ENCODE results near the gene CCDC187. TPM values are rescaled to one million over a fixed set of nuclear protein-coding genes. Genes with fewer than 3 reads are reported as not detected.

CCDC187 gene
- polyA plus RNA-seq, 3 donors from 2014 or later = not detected

- DNase-seq = no peak
- no peak overlapping the region for H3K4me3 Mint-ChIP-seq
These were observed 31.6 kb upstream of the CCDC187 start for GRCh38 chr9:136335296-136336155.

GRCh38 chr9:136334541-136334940, 30.6 kb upstream of the CCDC187 start:
- H3K4me1 Mint-ChIP-seq = no peaks in the 10 kb centered on the region
- no peak for DNase-seq
- no peaks in the 10 kb centered on the region for H3K27me3 Mint-ChIP-seq (ENCODE audit: low read depth in 3 of 3)
- no peak overlapping the region for H3K4me3 Mint-ChIP-seq
- H3K36me3 Mint-ChIP-seq = no peaks in the 10 kb centered on the region
- no peak overlapping the region for H3K27ac Mint-ChIP-seq
- H3K9me3 Mint-ChIP-seq = no peaks in the 10 kb centered on the region

More at GRCh38 chr9:136335296-136336155, 31.6 kb upstream of the CCDC187 start:
- no peaks in the 10 kb centered on the region for H3K36me3 Mint-ChIP-seq
- H3K27ac Mint-ChIP-seq = no peak overlapping the region
- no peaks in the 10 kb centered on the region for H3K27me3 Mint-ChIP-seq (ENCODE audit: low read depth in 3 of 3)
- no peaks in the 10 kb centered on the region for H3K9me3 Mint-ChIP-seq
- H3K4me1 Mint-ChIP-seq = no peaks in the 10 kb centered on the region

- no peak for DNase-seq
- no peak overlapping the region for H3K4me3 Mint-ChIP-seq
- peaks cover 0 to 3% (median 2%) of the 10 kb centered on the region in 3 donors for H3K27me3 Mint-ChIP-seq (ENCODE audit: low read depth in 3 of 3)
- H3K36me3 Mint-ChIP-seq = no peaks in the 10 kb centered on the region
- H3K4me1 Mint-ChIP-seq = peaks cover 0 to 3% of the 10 kb centered on the region in 2 donors
- no peak overlapping the region for H3K27ac Mint-ChIP-seq
- H3K9me3 Mint-ChIP-seq = no peaks in the 10 kb centered on the region
These were observed 29.6 kb upstream of the CCDC187 start for GRCh38 chr9:136333486-136333885.

- peaks cover 0 to 3% (median 2%) of the 10 kb centered on the region in 3 donors for H3K27me3 Mint-ChIP-seq (ENCODE audit: low read depth in 3 of 3)
- H3K36me3 Mint-ChIP-seq = no peaks in the 10 kb centered on the region
- no peak overlapping the region for H3K27ac Mint-ChIP-seq
- no peak overlapping the region for H3K4me3 Mint-ChIP-seq
- no peaks in the 10 kb centered on the region for H3K9me3 Mint-ChIP-seq
- DNase-seq = no peak
- peaks cover 0 to 4% of the 10 kb centered on the region in 2 donors for H3K4me1 Mint-ChIP-seq
These were observed 29.2 kb upstream of the CCDC187 start for GRCh38 chr9:136333045-136333444.

- Mint-ChIP-seq H3K4me3 (no peak overlapping the region), H3K27me3 (ENCODE audit: low read depth in 3 of 3) (peaks cover 0 to 3% (median 2%) of the 10 kb centered on the region in 3 donors), H3K27ac (no peak overlapping the region), H3K4me1 (peaks cover 0 to 4% of the 10 kb centered on the region in 2 donors), H3K9me3 (no peaks in the 10 kb centered on the region), H3K36me3 (no peaks in the 10 kb centered on the region)
- DNase-seq = no peak
These were observed 28.6 kb upstream of the CCDC187 start for GRCh38 chr9:136332482-136332983.

- no peak overlapping the region for H3K4me3 Mint-ChIP-seq
These were observed 27.9 kb upstream of the CCDC187 start for GRCh38 chr9:136331556-136332481.

GRCh38 chr9:136331030-136331429, 27.1 kb upstream of the CCDC187 start:
- Mint-ChIP-seq H3K27ac (no peak overlapping the region), H3K36me3 (no peaks in the 10 kb centered on the region), H3K4me3 (no peak overlapping the region), H3K27me3 (ENCODE audit: low read depth in 3 of 3) (peaks cover 0 to 6% (median 2%) of the 10 kb centered on the region in 3 donors), H3K4me1 (peaks cover 0 to 6% of the 10 kb centered on the region in 2 donors), H3K9me3 (no peaks in the 10 kb centered on the region)
- DNase-seq = no peak

More at GRCh38 chr9:136331556-136332481, 27.9 kb upstream of the CCDC187 start:
- Mint-ChIP-seq H3K4me1 (peaks cover 0 to 4% of the 10 kb centered on the region in 2 donors), H3K36me3 (no peaks in the 10 kb centered on the region), H3K27me3 (ENCODE audit: low read depth in 3 of 3) (peaks cover 0 to 4% (median 2%) of the 10 kb centered on the region in 3 donors), H3K27ac (no peak overlapping the region), H3K9me3 (no peaks in the 10 kb centered on the region)
- DNase-seq = no peak

GRCh38 chr9:136330406-136330990, 26.6 kb upstream of the CCDC187 start:
- no peak for DNase-seq
- Mint-ChIP-seq H3K27ac (no peak overlapping the region), H3K27me3 (ENCODE audit: low read depth in 3 of 3) (peaks cover 0 to 6% (median 2%) of the 10 kb centered on the region in 3 donors), H3K9me3 (no peaks in the 10 kb centered on the region), H3K4me3 (peak overlapping the region in 1 of 5 donors; percentile 24), H3K36me3 (no peaks in the 10 kb centered on the region), H3K4me1 (peaks cover 0 to 6% of the 10 kb centered on the region in 2 donors)

GRCh38 chr9:136329636-136330405, 25.9 kb upstream of the CCDC187 start:
- Mint-ChIP-seq H3K4me1 (peaks cover 0 to 6% of the 10 kb centered on the region in 2 donors), H3K27me3 (ENCODE audit: low read depth in 3 of 3) (peaks cover 0 to 6% (median 2%) of the 10 kb centered on the region in 3 donors), H3K36me3 (no peaks in the 10 kb centered on the region), H3K27ac (no peak overlapping the region), H3K9me3 (no peaks in the 10 kb centered on the region), H3K4me3 (peak overlapping the region in 1 of 5 donors; percentile 24)
- no peak for DNase-seq

GRCh38 chr9:136329211-136329627, 25.3 kb upstream of the CCDC187 start:
- DNase-seq = no peak
- no peak overlapping the region for H3K4me3 Mint-ChIP-seq

GRCh38 chr9:136328622-136329041, 24.7 kb upstream of the CCDC187 start:
- H3K27ac Mint-ChIP-seq = peak overlapping the region in 2 of 6 donors; percentile 9 to 84

More at GRCh38 chr9:136329211-136329627, 25.3 kb upstream of the CCDC187 start:
- Mint-ChIP-seq H3K4me1 (peaks cover 0 to 6% of the 10 kb centered on the region in 2 donors), H3K36me3 (no peaks in the 10 kb centered on the region), H3K27me3 (ENCODE audit: low read depth in 3 of 3) (peaks cover 0 to 6% (median 2%) of the 10 kb centered on the region in 3 donors), H3K27ac (no peak overlapping the region), H3K9me3 (no peaks in the 10 kb centered on the region)

GRCh38 chr9:136328011-136328621, 24.2 kb upstream of the CCDC187 start:
- no peaks in the 10 kb centered on the region for H3K36me3 Mint-ChIP-seq
- peaks cover 0 to 6% of the 10 kb centered on the region in 2 donors for H3K4me1 Mint-ChIP-seq
- no peak overlapping the region for H3K4me3 Mint-ChIP-seq
- DNase-seq = no peak
- H3K27ac Mint-ChIP-seq = no peak overlapping the region
- H3K27me3 Mint-ChIP-seq (ENCODE audit: low read depth in 3 of 3) = peaks cover 4 to 6% (median 5%) of the 10 kb centered on the region in 3 donors
- H3K9me3 Mint-ChIP-seq = no peaks in the 10 kb centered on the region

More at GRCh38 chr9:136328622-136329041, 24.7 kb upstream of the CCDC187 start:
- H3K4me1 Mint-ChIP-seq = peaks cover 0 to 6% of the 10 kb centered on the region in 2 donors
- no peaks in the 10 kb centered on the region for H3K36me3 Mint-ChIP-seq
- H3K9me3 Mint-ChIP-seq = no peaks in the 10 kb centered on the region
- DNase-seq = no peak
- H3K4me3 Mint-ChIP-seq = peak overlapping the region; percentile 30 to 67 (median 49)
- peaks cover 4 to 6% (median 4%) of the 10 kb centered on the region in 3 donors for H3K27me3 Mint-ChIP-seq (ENCODE audit: low read depth in 3 of 3)
